WI38 (cell line): ENCODE results near the gene USF2.

Source experiments
- H3K4me3 ChIP-seq: 2 replicates; pipeline ENCODE4 v1.5.1; 2011; ENCODE audit warnings: low read depth, mild to moderate bottlenecking, control low read depth, low read length
- CTCF ChIP-seq: IDR thresholded peaks from 2 replicates; pipeline ENCODE4 v1.5.1; 2012; ENCODE audit warnings: low read depth, mild to moderate bottlenecking, control low read depth, low read length

USF2 gene

GRCh38 chr19:35318679-35319448, 50.1 kb downstream of the USF2 start:
- no peak for TF ChIP-seq CTCF
- no peak overlapping the region for H3K4me3 ChIP-seq

GRCh38 chr19:35320065-35320713, 51.4 kb downstream of the USF2 start:
- H3K4me3 ChIP-seq = no peak overlapping the region
- no peak for TF ChIP-seq CTCF

GRCh38 chr19:35321291-35321690, 52.5 kb downstream of the USF2 start:
- no peak for TF ChIP-seq CTCF
- no peak overlapping the region for H3K4me3 ChIP-seq

GRCh38 chr19:35322014-35322413, 53.3 kb downstream of the USF2 start:
- no peak overlapping the region for H3K4me3 ChIP-seq
- TF ChIP-seq CTCF = no peak

- peak; percentile 26 for TF ChIP-seq CTCF
- H3K4me3 ChIP-seq = no peak overlapping the region
Observed at GRCh38 chr19:35327642-35328041, 58.9 kb downstream of the USF2 start.

GRCh38 chr19:35328851-35329285, 60.1 kb downstream of the USF2 start, which contains the start of gene CD22:
CD22 (plus strand) TSS chr19:35329187; CDS start chr19:35332041, 2,854 bp downstream.
- H3K4me3 ChIP-seq = no peak within 1 kb of the TSS
- no peak for TF ChIP-seq CTCF

GRCh38 chr19:35329323-35329722, 60.6 kb downstream of the USF2 start:
- H3K4me3 ChIP-seq = no peak overlapping the region
- TF ChIP-seq CTCF = no peak
